ENCODE data around the gene IDNK.
A peak's percentile ranks its signal among the peaks of the same experiment; 100 is the strongest.

DNA sequence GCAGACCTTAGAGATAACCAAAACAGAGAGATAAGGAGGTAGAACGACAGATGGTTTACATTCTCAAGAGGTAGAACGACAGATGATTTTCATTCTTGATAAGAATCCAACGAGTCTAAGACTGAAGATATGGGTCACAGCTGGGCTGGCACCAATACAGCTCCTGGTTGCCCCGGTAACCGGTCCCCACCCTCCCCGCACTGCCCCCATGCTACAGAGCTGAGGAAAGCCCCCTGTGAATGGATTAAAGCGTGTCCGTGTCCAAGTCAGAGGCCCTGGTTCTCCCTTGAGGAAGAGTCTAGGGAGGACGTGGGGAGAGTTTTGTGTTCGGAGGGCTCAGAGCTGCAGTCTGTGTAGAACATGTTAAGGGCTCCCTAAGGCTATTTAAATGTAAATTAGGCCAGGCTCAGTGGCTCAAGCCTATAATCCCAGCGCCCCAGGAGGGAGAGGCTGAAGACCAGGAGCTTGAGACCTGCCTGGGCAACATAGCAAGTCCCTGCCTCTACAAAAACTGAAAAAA is 8.1 kb downstream of the IDNK start:
- TF ChIP-seq POLR2AphosphoS5 (IDR thresholded peaks at IDR 0.05; ENCODE audit: low read depth, low read length) (no peak), CTCF (IDR thresholded peaks at IDR 0.05; ENCODE audit: control extremely low read depth in 1 of 3, insufficient read depth in 1 of 3, low read depth in 1 of 3, low read length in 3 of 3) (no peak), EGR1 (IDR thresholded peaks at IDR 0.05; ENCODE audit: borderline replicate concordance, low read depth, low read length) (peak; percentile 37; the same call in 1 of the 2 replicates), SIX5 (IDR thresholded peaks at IDR 0.05; ENCODE audit: low read depth, low read length) (no peak), HDAC2 (IDR thresholded peaks at IDR 0.05; ENCODE audit: borderline replicate concordance in 1 of 2, low read depth in 2 of 2, low read length in 2 of 2) (peak in 1 of 2 experiments; percentile 79; a peak in 2 of 4 replicates), E2F6 (IDR thresholded peaks at IDR 0.05) (no peak), CHD2 (IDR thresholded peaks at IDR 0.05; ENCODE audit: low read length) (no peak), FOSL1 (IDR thresholded peaks at IDR 0.05; ENCODE audit: insufficient read depth, low read depth, low read length) (no peak), CBX5 (IDR thresholded peaks at IDR 0.05; ENCODE audit: low read depth, low read length) (no peak), MAX (IDR thresholded peaks at IDR 0.05) (no peak; the same call in 1 of the 2 replicates), SP4 (IDR thresholded peaks at IDR 0.05; ENCODE audit: low read length) (no peak)

All from H1 (cell line).